K562 (cell line): ENCODE measurements around the gene CD55. TPM values are rescaled to one million over a fixed set of nuclear protein-coding genes. Genes with fewer than 3 reads are reported as not detected.
A peak's percentile ranks its signal among the peaks of the same experiment; 100 is the strongest.

Experiments used
- E2F4 ChIP-seq: sonication (generic); formaldehyde crosslinking; IDR thresholded peaks from 2 replicates; pipeline ENCODE4 v1.8.0; 2022; ENCODE audit warnings: mild to moderate bottlenecking, low read depth, missing genetic modification reagents
- HOMEZ ChIP-seq: fragments of 250-450 bp; sonication (Bioruptor Pico); IDR thresholded peaks from 2 replicates; pipeline ENCODE4 v1.4.0; 2020; ENCODE audit warnings: mild to moderate bottlenecking, moderate library complexity
- KDM5B ChIP-seq: fragments of 200-600 bp; sonication (generic); IDR thresholded peaks from 2 replicates; pipeline ENCODE4 v1.6.1; 2012; ENCODE audit warnings: low read depth, mild to moderate bottlenecking, moderate library complexity, low read length, control low read depth, inconsistent platforms; ENCODE audit not compliant: insufficient replicate concordance
- NELFE ChIP-seq: IDR thresholded peaks from 2 replicates; pipeline ENCODE4 v1.6.1; 2011; ENCODE audit warnings: mild to moderate bottlenecking; ENCODE audit not compliant: insufficient read depth, insufficient read length
- SETDB1 ChIP-seq: IDR thresholded peaks from one replicate; pipeline ENCODE4 v1.6.1; 2012; ENCODE audit warnings: low read length, control low read depth, inconsistent platforms
- SMARCA4 ChIP-seq: fragments of 450-650 bp; IDR thresholded peaks from 2 replicates; pipeline ENCODE4 v1.6.1; 2016
- SRSF1 ChIP-seq: fragments of 200-400 bp; formaldehyde crosslinking; IDR thresholded peaks from 2 replicates; pipeline ENCODE4 v1.6.1; 2017; ENCODE audit warnings: mild to moderate bottlenecking, low read depth, low read length, moderate library complexity
- TGIF2 ChIP-seq: sonication (generic); formaldehyde crosslinking; IDR thresholded peaks from 2 replicates; pipeline ENCODE4 v1.8.1; 2022; ENCODE audit warnings: mild to moderate bottlenecking, missing genetic modification reagents, moderate library complexity
- TRIM25 ChIP-seq: fragments of 450-650 bp; IDR thresholded peaks from 2 replicates; pipeline ENCODE4 v1.7.0; 2016; ENCODE audit warnings: borderline replicate concordance
- ZBTB40 ChIP-seq, 2 experiments: fragments of 450-650 bp in 1 of 2; sonication (generic) in 1 of 2; formaldehyde crosslinking in 1 of 2; IDR thresholded peaks; 2 replicates each; pipeline versions ENCODE4 v1.7.1 to v1.9.0; 2016 to 2022; ENCODE audit warnings: inconsistent platforms in 1 of 2, mild to moderate bottlenecking in 1 of 2, missing genetic modification reagents in 1 of 2
- ZNF431 ChIP-seq: sonication (generic); formaldehyde crosslinking; IDR thresholded peaks from 2 replicates; pipeline ENCODE4 v1.8.0; 2022; ENCODE audit warnings: mild to moderate bottlenecking, missing genetic modification reagents
- ZNF764 ChIP-seq: fragments of 250-450 bp; sonication (Bioruptor Pico); IDR thresholded peaks from 2 replicates; pipeline ENCODE4 v1.4.0; 2020; ENCODE audit warnings: low read depth, mild to moderate bottlenecking, moderate library complexity
- polyA plus RNA-seq, 8 experiments: library from polyadenylated mRNA; depleted of rRNA in 4 of 8; stranded (reverse) in 5 of 8; unstranded in 3 of 8; fragments of >200 nt; fragmentation: Nextera tagmentation in 2 of 8; fragmentation: Illumina TruSeq in 1 of 8; extraction: Ambion mirVana in 2 of 8; extraction: Trizol in 1 of 8; gene quantifications; 2 replicates each; pipeline versions ENCODE4 v1.2.1 to v1.2.3, GENCODE V29; 2011 to 2014; ENCODE audit warnings: inconsistent platforms in 1 of 8, missing spikeins in 1 of 8
- total RNA-seq, 7 experiments: library from RNA; depleted of rRNA in 6 of 7; stranded (reverse); fragments of >200 nt in 6 of 7; fragmentation: Illumina TruSeq in 2 of 7; extraction: Trizol in 2 of 7; gene quantifications; 2 replicates each; pipeline versions ENCODE4 v1.2.1 to v1.2.3, GENCODE V29; 2011 to 2021; ENCODE audit warnings: low replicate concordance in 1 of 7

The CD55 gene
- total and polyA plus RNA-seq, 9 of the 15 experiments (the other 6 are each of a cell fraction or from before 2014, with no cell fraction given): 17.7 to 150 (median 97.0) TPM

GRCh38 chr1:207309745-207310273, 11.7 kb upstream of the CD55 start (continued):
- no peak for TF ChIP-seq KDM5B
- TF ChIP-seq ZNF764 (CRISPR knock-in tag): no peak
- TF ChIP-seq E2F4 (CRISPR knock-in tag): no peak
- TF ChIP-seq TGIF2 (CRISPR knock-in tag): no peak
- TF ChIP-seq SRSF1: no peak
- TF ChIP-seq HOMEZ (CRISPR knock-in tag): no peak
- peak; percentile 93 for TF ChIP-seq SMARCA4
- no peak for TF ChIP-seq ZNF431 (CRISPR knock-in tag)
- no peak for TF ChIP-seq TRIM25
- TF ChIP-seq SETDB1: no peak
- TF ChIP-seq NELFE: no peak
- no peak for TF ChIP-seq ZBTB40 (IDR thresholded peaks at IDR 0.05)
- no peak for TF ChIP-seq ZBTB40 (CRISPR knock-in tag; IDR thresholded peaks at IDR 0.05)
